BE2C (cell line): Measurements from ENCODE around the gene ZNF618.

ENCODE experiments used
- DNase-seq: peaks from one replicate; pipeline ENCODE4 v3.0.0-alpha.2; 2020
- H3K27me3 ChIP-seq: fragments of 250-450 bp; sonication (Bioruptor Pico); 2 replicates; pipeline ENCODE4 v1.5.1; 2020; ENCODE audit warnings: mild to moderate bottlenecking
- H3K36me3 ChIP-seq: fragments of 250-450 bp; sonication (Bioruptor Pico); 2 replicates; pipeline ENCODE4 v1.5.1; 2020; ENCODE audit warnings: mild to moderate bottlenecking
- H3K4me1 ChIP-seq: fragments of 250-450 bp; sonication (Bioruptor Pico); 2 replicates; pipeline ENCODE4 v1.5.1; 2020
- H3K4me3 ChIP-seq: 2 replicates; pipeline ENCODE4 v1.5.1; 2011; ENCODE audit warnings: low read depth, low read length
- H3K9me3 ChIP-seq: fragments of 250-450 bp; sonication (Bioruptor Pico); 2 replicates; pipeline ENCODE4 v1.5.1; 2020
- CTCF ChIP-seq: IDR thresholded peaks from 2 replicates; pipeline ENCODE4 v1.5.1; 2012; ENCODE audit warnings: mild to moderate bottlenecking, low read depth, low read length

ZNF618 gene

DNA sequence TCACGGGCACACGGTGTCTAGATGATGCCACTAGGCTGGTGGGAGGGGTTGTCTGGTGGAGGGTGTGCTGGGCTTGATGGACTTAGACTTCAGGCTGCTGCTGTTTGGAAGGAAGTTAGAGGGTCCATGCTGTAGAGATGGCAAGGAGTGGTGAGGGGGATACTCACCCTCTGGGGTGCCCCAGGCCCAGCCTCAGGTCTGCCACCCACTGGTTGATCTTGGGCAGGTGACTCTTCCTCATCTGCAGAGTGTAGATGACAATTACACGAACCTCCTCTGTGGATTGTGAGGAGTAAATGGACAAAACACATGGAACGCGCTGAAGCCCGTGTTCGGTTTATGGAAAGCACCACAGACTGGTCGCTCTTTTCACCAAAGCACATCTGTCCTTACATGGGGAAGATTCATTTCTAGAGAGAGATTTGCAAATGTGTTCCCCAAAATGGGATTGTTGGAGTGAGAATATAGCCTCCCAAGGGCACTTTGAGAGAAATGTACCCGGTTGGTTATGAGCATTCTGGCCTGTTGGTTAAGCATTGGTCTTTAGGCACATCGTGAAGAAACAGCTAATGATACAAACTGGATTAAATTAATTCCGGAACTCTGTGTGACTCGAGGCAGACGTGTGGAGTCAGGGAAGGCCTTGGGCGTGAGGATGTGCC lies 58.2 kb downstream of the ZNF618 start:
- no peak for DNase-seq
- no peak; the same call in 1 of the 2 replicates for TF ChIP-seq CTCF
- H3K4me3 ChIP-seq, result no peak overlapping the region
- no peaks in the 10 kb centered on the region for H3K9me3 ChIP-seq
- no peaks in the 10 kb centered on the region for H3K27me3 ChIP-seq
- no peaks in the 10 kb centered on the region for H3K36me3 ChIP-seq
- H3K4me1 ChIP-seq, result no peaks in the 10 kb centered on the region

GRCh38 chr9:113934829-113935676 lies 58.9 kb downstream of the ZNF618 start:
- Histone ChIP-seq H3K9me3 (no peaks in the 10 kb centered on the region), H3K36me3 (no peaks in the 10 kb centered on the region), H3K4me3 (no peak overlapping the region), H3K4me1 (no peaks in the 10 kb centered on the region), H3K27me3 (no peaks in the 10 kb centered on the region)
- DNase-seq, result no peak
- TF ChIP-seq CTCF, result no peak

DNA sequence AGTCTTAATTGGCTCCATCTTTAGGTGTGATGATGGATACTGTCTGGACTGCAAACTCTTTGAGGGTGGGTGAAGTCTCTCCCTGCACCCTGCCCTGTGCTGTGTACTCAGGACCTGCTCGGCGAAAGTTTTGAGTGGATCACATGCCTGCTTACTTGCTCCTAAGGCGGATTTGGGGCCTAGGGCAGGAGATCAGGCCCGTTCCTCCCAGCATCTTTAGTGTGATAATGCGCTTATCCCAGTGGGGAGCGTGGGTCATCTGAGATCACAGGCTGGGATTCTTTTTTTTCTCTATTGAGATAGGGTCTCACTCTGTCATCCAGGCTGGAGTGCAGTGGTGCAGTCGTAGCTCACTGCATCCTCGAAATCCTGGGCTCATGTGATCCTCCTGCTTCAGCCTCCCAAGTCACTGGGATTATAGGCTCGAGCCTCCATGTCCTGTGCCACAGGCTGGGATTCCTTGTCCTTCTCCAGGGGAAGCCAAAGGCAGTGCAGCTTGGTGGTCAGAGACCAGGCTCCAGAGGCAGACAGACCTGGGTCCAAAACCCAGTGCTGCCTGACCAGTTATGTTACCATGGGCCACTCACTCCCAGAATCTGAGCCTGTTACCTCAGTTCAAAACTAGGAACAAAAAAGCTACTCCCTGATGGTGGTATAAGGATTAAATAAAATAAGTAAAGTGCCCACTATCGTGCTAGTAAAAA lies 59.7 kb downstream of the ZNF618 start:
- Histone ChIP-seq H3K4me1 (no peaks in the 10 kb centered on the region), H3K9me3 (no peaks in the 10 kb centered on the region), H3K4me3 (no peak overlapping the region), H3K27me3 (no peaks in the 10 kb centered on the region), H3K36me3 (no peaks in the 10 kb centered on the region)
- DNase-seq, result no peak
- TF ChIP-seq CTCF, result no peak

DNA sequence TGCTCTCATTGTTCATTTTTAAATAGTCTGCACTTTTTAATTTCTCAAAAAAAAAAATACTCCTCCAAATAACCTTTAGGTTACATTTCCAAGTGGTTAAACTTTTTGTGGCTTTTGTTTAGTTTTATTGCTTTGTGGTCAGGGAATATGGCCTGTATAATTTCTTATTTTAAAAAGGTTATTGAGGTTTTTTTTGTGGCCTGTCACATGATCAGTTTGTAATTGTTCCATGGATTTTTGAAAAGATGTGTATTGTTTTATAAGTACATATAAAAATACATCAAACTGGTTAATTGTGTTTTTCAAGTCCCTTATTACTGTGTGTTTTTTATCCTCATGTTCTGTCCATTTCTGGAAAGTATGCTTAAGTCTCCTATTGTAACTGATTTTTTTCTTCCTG lies 64.0 kb downstream of the ZNF618 start:
- H3K27me3 ChIP-seq, result no peaks in the 10 kb centered on the region
- H3K4me1 ChIP-seq, result no peaks in the 10 kb centered on the region
- 0 out of 2 replicates have a peak, but pooled peaks cover 5% of the 10 kb centered on the region for H3K36me3 ChIP-seq
- no peak overlapping the region for H3K4me3 ChIP-seq
- no peak for DNase-seq
- no peaks in the 10 kb centered on the region for H3K9me3 ChIP-seq
- no peak for TF ChIP-seq CTCF

DNA sequence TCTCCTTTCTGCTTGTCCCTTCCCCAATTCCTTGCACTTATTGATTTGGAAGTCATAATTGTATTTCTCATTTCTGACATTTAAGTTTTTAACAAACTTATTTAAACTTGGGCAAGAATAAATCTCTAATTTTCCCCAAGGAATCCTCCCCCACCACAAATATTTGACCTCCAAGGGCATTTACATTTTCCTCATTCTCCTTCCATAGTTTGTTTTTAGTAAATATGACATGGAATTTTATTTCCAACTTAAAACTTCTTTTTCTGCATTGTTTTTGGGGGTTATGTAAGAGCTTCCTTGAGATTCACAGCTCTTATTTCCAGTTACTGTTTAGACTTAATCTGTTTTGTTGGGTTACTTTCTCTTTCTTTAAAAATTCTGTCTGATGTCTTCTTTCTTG lies 64.9 kb downstream of the ZNF618 start:
- Histone ChIP-seq H3K4me3 (no peak overlapping the region), H3K27me3 (no peaks in the 10 kb centered on the region), H3K4me1 (0 out of 2 replicates have a peak, but pooled peaks cover 3% of the 10 kb centered on the region), H3K9me3 (no peaks in the 10 kb centered on the region), H3K36me3 (0 out of 2 replicates have a peak, but pooled peaks cover 5% of the 10 kb centered on the region)
- no peak for TF ChIP-seq CTCF
- no peak for DNase-seq
